ENCODE measurements around the gene ELAVL2. TPM values are rescaled to one million over a fixed set of nuclear protein-coding genes. Genes with fewer than 3 reads are reported as not detected.

The ELAVL2 gene
- total and polyA plus RNA-seq, 7 experiments from 2014 or later: not detected

DNA sequence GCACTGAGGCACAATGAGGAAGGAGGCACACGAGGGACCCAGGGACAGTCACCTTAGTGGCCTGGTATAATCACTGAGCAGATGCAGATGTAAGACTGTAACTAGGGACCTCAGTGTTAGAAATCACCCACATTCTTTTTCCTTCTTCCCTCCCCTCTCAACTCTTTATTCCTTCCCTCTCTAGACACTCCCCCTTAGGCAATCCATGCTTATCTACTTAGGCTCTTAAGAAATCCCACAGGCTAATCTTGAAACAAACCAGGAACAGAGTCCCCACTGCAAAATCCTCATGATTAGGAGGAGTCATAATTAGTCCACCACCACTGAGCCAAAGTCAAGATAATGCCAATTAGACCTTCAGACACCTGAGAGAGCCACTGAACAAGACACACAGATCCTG, 84.7 kb downstream of the ELAVL2 start:
- H3K9me3 ChIP-seq (ENCODE audit: control insufficient read depth in 2 of 3, low read length in 3 of 3): no peaks in the 10 kb centered on the region
- Mint-ChIP-seq H3K27me3 (no peaks in the 10 kb centered on the region), H3K4me1 (no peaks in the 10 kb centered on the region), H3K27ac (no peak overlapping the region), H3K4me3 (no peak overlapping the region), H3K36me3 (peaks cover 0 to 3% (median 0%) of the 10 kb centered on the region in 5 donors), H3K9me3 (peaks cover 0 to 19% (median 15%) of the 10 kb centered on the region in 11 donors)
- no peak overlapping the region for H3K27ac ChIP-seq (ENCODE audit: low read depth, low read length)
- H3K4me1 ChIP-seq (ENCODE audit: control insufficient read depth in 2 of 2, insufficient read depth in 2 of 2, low read length in 2 of 2): no peaks in the 10 kb centered on the region
- CTCF ChIA-PET: no interaction called here
- no peak overlapping the region for H3K4me3 ChIP-seq (ENCODE audit: low read length)
- H3K27me3 ChIP-seq (ENCODE audit: control insufficient read depth in 2 of 2, insufficient read depth in 2 of 2, low read length in 2 of 2): no peaks in the 10 kb centered on the region
- intact Hi-C loops (cut with micrococcal nuclease): no loop called here
- POLR2A ChIA-PET: no interaction called here
- no peaks in the 10 kb centered on the region for H3K36me3 ChIP-seq (ENCODE audit: control insufficient read depth in 2 of 3, insufficient read depth in 3 of 3, low read length in 3 of 3)
- ATAC-seq (no peak), DNase-seq (no peak)

DNA sequence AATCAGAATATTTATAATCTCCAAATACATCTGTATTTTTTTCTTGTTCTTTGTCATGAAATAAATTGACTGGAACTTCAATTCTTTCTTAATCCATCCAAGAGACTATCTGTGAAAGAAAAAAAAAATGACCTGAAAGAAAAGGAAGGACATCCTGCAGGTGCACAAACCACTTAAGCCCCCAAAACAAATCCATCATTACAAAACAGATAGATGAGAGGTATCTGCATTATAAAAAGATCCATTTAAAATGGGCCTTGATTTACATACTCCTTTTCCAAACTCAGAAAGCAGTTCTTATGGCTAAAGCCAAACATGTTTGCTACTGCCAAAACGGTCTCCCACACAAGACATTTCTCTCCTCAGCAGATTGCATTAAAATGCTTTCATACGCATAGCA, 85.5 kb downstream of the ELAVL2 start:
- ATAC-seq (no peak), DNase-seq (no peak)
- CTCF ChIA-PET: no interaction called here
- H3K9me3 Mint-ChIP-seq: peaks cover 1 to 16% (median 12%) of the 10 kb centered on the region in 11 donors
- POLR2A ChIA-PET: no interaction called here
- no peaks in the 10 kb centered on the region for H3K9me3 ChIP-seq (ENCODE audit: control insufficient read depth in 2 of 3, low read length in 3 of 3)
- H3K27me3 ChIP-seq (ENCODE audit: control insufficient read depth in 2 of 2, insufficient read depth in 2 of 2, low read length in 2 of 2): no peaks in the 10 kb centered on the region
- no peak overlapping the region for H3K27ac Mint-ChIP-seq
- H3K27me3 Mint-ChIP-seq: no peaks in the 10 kb centered on the region
- H3K27ac ChIP-seq (ENCODE audit: low read depth, low read length): no peak overlapping the region
- H3K4me3 Mint-ChIP-seq: no peak overlapping the region
- intact Hi-C loops (cut with micrococcal nuclease): no loop called here
- H3K4me1 Mint-ChIP-seq: no peaks in the 10 kb centered on the region
- no peaks in the 10 kb centered on the region for H3K4me1 ChIP-seq (ENCODE audit: control insufficient read depth in 2 of 2, insufficient read depth in 2 of 2, low read length in 2 of 2)
- peaks cover 0 to 3% (median 0%) of the 10 kb centered on the region in 5 donors for H3K36me3 Mint-ChIP-seq
- no peaks in the 10 kb centered on the region for H3K36me3 ChIP-seq (ENCODE audit: control insufficient read depth in 2 of 3, insufficient read depth in 3 of 3, low read length in 3 of 3)
- no peak overlapping the region for H3K4me3 ChIP-seq (ENCODE audit: low read length)

DNA sequence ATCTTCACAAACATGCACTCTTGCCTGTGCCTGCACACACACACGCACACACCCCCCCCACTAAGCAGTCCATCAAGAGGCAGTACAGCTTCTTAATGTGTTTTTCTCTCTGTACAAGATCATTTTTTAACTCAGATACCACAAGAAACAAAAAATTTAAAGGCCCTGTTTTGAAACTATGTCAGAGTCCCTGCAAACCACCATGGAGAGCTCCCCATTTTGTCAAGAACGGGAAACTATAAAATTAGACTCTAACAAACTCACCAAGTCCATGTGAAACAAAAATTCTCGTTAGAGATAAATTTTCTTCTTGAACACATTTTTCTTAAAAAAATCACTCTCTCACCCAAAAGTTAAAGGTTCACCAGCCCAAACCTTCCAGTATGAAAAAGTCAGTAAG, 86.3 kb downstream of the ELAVL2 start:
- intact Hi-C loops (cut with micrococcal nuclease): no loop called here
- Mint-ChIP-seq H3K27ac (no peak overlapping the region), H3K4me3 (no peak overlapping the region), H3K36me3 (peaks cover 0 to 3% (median 0%) of the 10 kb centered on the region in 5 donors), H3K27me3 (no peaks in the 10 kb centered on the region), H3K9me3 (peaks cover 1 to 16% (median 9%) of the 10 kb centered on the region in 11 donors), H3K4me1 (no peaks in the 10 kb centered on the region)
- Histone ChIP-seq H3K36me3 (ENCODE audit: control insufficient read depth in 2 of 3, insufficient read depth in 3 of 3, low read length in 3 of 3) (no peaks in the 10 kb centered on the region), H3K4me3 (ENCODE audit: low read length) (no peak overlapping the region), H3K27me3 (ENCODE audit: control insufficient read depth in 2 of 2, insufficient read depth in 2 of 2, low read length in 2 of 2) (no peaks in the 10 kb centered on the region), H3K4me1 (ENCODE audit: control insufficient read depth in 2 of 2, insufficient read depth in 2 of 2, low read length in 2 of 2) (no peaks in the 10 kb centered on the region), H3K27ac (ENCODE audit: low read depth, low read length) (no peak overlapping the region), H3K9me3 (ENCODE audit: control insufficient read depth in 2 of 3, low read length in 3 of 3) (no peaks in the 10 kb centered on the region)
- DNase-seq (no peak), ATAC-seq (no peak)
- ChIA-PET POLR2A (no interaction called here), CTCF (no interaction called here)

DNA sequence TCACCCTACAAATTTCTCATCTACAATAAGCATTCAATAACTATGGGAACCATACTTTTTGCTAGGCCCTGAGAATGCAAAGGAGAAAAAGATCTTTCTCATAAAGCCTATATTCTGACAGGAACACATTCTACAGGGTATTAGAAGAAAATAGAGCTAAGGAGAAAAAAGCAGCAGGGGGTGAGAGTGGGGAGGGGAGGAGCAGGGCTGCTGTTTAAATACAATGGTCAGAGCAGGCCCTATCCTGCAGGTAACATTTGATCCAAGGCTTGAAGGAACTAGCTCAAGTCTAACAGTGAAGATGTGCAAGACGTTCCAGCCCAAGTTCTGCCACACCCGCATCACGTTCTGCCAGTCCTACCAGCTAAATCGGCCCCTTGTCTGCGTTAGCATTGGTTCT, 89.7 kb downstream of the ELAVL2 start:
- Histone ChIP-seq H3K36me3 (ENCODE audit: control insufficient read depth in 2 of 3, insufficient read depth in 3 of 3, low read length in 3 of 3) (no peaks in the 10 kb centered on the region), H3K27ac (ENCODE audit: low read depth, low read length) (no peak overlapping the region), H3K27me3 (ENCODE audit: control insufficient read depth in 2 of 2, insufficient read depth in 2 of 2, low read length in 2 of 2) (no peaks in the 10 kb centered on the region), H3K9me3 (ENCODE audit: control insufficient read depth in 2 of 3, low read length in 3 of 3) (no peaks in the 10 kb centered on the region), H3K4me1 (ENCODE audit: control insufficient read depth in 2 of 2, insufficient read depth in 2 of 2, low read length in 2 of 2) (no peaks in the 10 kb centered on the region), H3K4me3 (ENCODE audit: low read length) (no peak overlapping the region)
- CTCF ChIA-PET: no interaction called here
- Mint-ChIP-seq H3K27ac (no peak overlapping the region), H3K4me3 (no peak overlapping the region), H3K9me3 (peaks cover 0 to 15% (median 11%) of the 10 kb centered on the region in 11 donors), H3K4me1 (peaks cover 0 to 1% (median 0%) of the 10 kb centered on the region in 7 donors), H3K36me3 (peaks cover 0 to 3% (median 0%) of the 10 kb centered on the region in 5 donors), H3K27me3 (no peaks in the 10 kb centered on the region)
- intact Hi-C loops (cut with micrococcal nuclease): no loop called here
- ATAC-seq (no peak), DNase-seq (no peak)
- POLR2A ChIA-PET: no interaction called here

DNA sequence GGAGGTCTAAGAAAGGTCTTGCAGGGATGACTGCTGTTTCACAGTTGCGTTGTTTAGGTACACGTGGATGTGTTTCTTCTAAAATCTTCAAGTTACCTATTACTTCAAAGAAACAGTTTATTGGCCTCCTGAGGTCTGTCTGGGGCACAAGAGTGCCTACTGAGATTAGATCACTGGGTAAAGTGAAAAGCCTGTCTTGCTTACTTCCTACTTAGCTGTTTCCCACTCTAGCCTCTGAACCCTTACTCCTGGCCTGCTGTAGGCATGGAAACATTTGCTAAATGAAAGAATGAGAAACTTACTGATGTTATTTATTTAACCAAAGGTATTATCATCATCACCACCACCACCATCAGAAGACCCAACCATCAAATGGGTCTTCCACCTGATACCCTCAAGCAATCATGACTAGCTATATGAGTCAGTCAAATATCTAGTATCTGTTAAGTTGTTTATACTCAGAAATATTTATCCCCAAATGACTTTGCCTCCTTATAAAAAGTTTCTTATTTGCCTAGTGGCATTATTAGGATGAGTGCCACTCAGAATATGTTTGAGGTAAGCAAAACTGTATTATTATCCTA, 92.5 kb downstream of the ELAVL2 start:
- H3K36me3 Mint-ChIP-seq: peaks cover 0 to 3% (median 0%) of the 10 kb centered on the region in 5 donors

DNA sequence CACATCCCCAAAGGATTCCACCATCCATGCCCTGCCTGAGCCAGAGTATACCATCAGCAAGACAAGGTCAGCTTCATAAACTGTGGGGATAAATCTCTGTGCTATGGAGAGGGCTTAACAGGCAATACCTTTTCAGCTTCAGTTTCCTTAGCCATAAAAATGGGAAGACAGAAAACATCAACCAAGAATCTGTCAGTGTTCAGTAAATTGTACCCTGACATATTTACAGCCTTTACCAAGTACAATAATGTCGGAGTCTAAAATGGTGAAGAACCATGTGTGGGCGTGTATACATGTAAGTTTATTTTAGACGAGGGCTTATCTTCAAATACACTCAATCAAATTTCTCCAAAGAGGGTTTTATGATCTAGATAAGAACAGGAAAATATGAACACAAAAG, 94.7 kb downstream of the ELAVL2 start:
- Mint-ChIP-seq H3K4me1 (peaks cover 0 to 1% (median 0%) of the 10 kb centered on the region in 7 donors), H3K27me3 (no peaks in the 10 kb centered on the region), H3K9me3 (peaks cover 0 to 11% (median 5%) of the 10 kb centered on the region in 11 donors), H3K4me3 (no peak overlapping the region), H3K27ac (no peak overlapping the region), H3K36me3 (no peaks in the 10 kb centered on the region)
- ChIA-PET POLR2A (no interaction called here), CTCF (no interaction called here)
- no peak overlapping the region for H3K27ac ChIP-seq (ENCODE audit: low read depth, low read length)
- H3K27me3 ChIP-seq (ENCODE audit: control insufficient read depth in 2 of 2, insufficient read depth in 2 of 2, low read length in 2 of 2): no peaks in the 10 kb centered on the region
- intact Hi-C loops (cut with micrococcal nuclease): no loop called here
- H3K4me1 ChIP-seq (ENCODE audit: control insufficient read depth in 2 of 2, insufficient read depth in 2 of 2, low read length in 2 of 2): no peaks in the 10 kb centered on the region
- no peak for DNase-seq
- no peaks in the 10 kb centered on the region for H3K9me3 ChIP-seq (ENCODE audit: control insufficient read depth in 2 of 3, low read length in 3 of 3)
- no peaks in the 10 kb centered on the region for H3K36me3 ChIP-seq (ENCODE audit: control insufficient read depth in 2 of 3, insufficient read depth in 3 of 3, low read length in 3 of 3)
- no peak overlapping the region for H3K4me3 ChIP-seq (ENCODE audit: low read length)
- no peak for ATAC-seq

More for the DNA sequence above, 92.5 kb downstream of the ELAVL2 start:
- POLR2A ChIA-PET: no interaction called here
- Mint-ChIP-seq H3K9me3 (peaks cover 0 to 13% (median 6%) of the 10 kb centered on the region in 11 donors), H3K27me3 (no peaks in the 10 kb centered on the region), H3K27ac (no peak overlapping the region), H3K4me3 (no peak overlapping the region), H3K4me1 (peaks cover 0 to 1% (median 0%) of the 10 kb centered on the region in 7 donors)
- no peak overlapping the region for H3K4me3 ChIP-seq (ENCODE audit: low read length)
- CTCF ChIA-PET: no interaction called here
- no peaks in the 10 kb centered on the region for H3K36me3 ChIP-seq (ENCODE audit: control insufficient read depth in 2 of 3, insufficient read depth in 3 of 3, low read length in 3 of 3)
- intact Hi-C loops (cut with micrococcal nuclease): no loop called here
- H3K9me3 ChIP-seq (ENCODE audit: control insufficient read depth in 2 of 3, low read length in 3 of 3): no peaks in the 10 kb centered on the region
- no peaks in the 10 kb centered on the region for H3K4me1 ChIP-seq (ENCODE audit: control insufficient read depth in 2 of 2, insufficient read depth in 2 of 2, low read length in 2 of 2)
- H3K27me3 ChIP-seq (ENCODE audit: control insufficient read depth in 2 of 2, insufficient read depth in 2 of 2, low read length in 2 of 2): no peaks in the 10 kb centered on the region
- no peak for ATAC-seq
- H3K27ac ChIP-seq (ENCODE audit: low read depth, low read length): no peak overlapping the region
- DNase-seq: no peak

DNA sequence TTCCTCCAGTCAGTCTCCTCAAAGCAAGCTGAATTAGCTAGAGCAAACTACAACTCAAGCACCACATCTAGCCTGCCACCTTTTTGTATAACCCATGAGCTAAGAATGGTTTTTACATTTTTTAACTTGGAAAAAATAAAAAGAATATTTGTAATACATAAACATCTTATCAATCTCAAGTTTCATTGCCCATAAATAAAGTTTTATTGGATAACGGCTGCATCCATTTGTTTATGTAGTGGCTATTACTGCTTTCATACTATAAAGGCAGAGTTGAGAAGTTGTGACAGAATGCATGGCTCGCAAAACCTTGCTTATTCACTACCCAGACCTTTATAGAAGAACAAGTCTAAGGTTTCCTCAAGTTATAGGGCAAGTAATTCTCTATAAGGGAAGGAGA, 95.7 kb downstream of the ELAVL2 start:
- DNase-seq (no peak), ATAC-seq (no peak)
- Mint-ChIP-seq H3K36me3 (no peaks in the 10 kb centered on the region), H3K27ac (no peak overlapping the region), H3K9me3 (peaks cover 0 to 11% (median 6%) of the 10 kb centered on the region in 11 donors), H3K4me1 (peaks cover 0 to 1% (median 0%) of the 10 kb centered on the region in 7 donors), H3K27me3 (no peaks in the 10 kb centered on the region), H3K4me3 (no peak overlapping the region)
- intact Hi-C loops (cut with micrococcal nuclease): no loop called here
- Histone ChIP-seq H3K4me1 (ENCODE audit: control insufficient read depth in 2 of 2, insufficient read depth in 2 of 2, low read length in 2 of 2) (no peaks in the 10 kb centered on the region), H3K27me3 (ENCODE audit: control insufficient read depth in 2 of 2, insufficient read depth in 2 of 2, low read length in 2 of 2) (no peaks in the 10 kb centered on the region), H3K4me3 (ENCODE audit: low read length) (no peak overlapping the region), H3K9me3 (ENCODE audit: control insufficient read depth in 2 of 3, low read length in 3 of 3) (no peaks in the 10 kb centered on the region), H3K27ac (ENCODE audit: low read depth, low read length) (no peak overlapping the region), H3K36me3 (ENCODE audit: control insufficient read depth in 2 of 3, insufficient read depth in 3 of 3, low read length in 3 of 3) (no peaks in the 10 kb centered on the region)
- POLR2A ChIA-PET: no interaction called here
- CTCF ChIA-PET: no interaction called here

All from naive thymus-derived CD4-positive, alpha-beta T cell (primary cell).